Hypothalamus (tissue), 51 donors: ENCODE measurements around the gene DLGAP3.
A peak's percentile ranks its signal among the peaks of the same experiment; 100 is the strongest.

ENCODE experiments used
- DNase-seq, 51 donors: peaks; one replicate each; lab custom pipeline; 2025; lab: John Stamatoyannopoulos, UW

DLGAP3 gene

GRCh38 chr1:34870395-34870794 is 59.1 kb downstream of the DLGAP3 start:
- DNase-seq = peak in 25 of 51 donors; percentile 12 to 66 (median 36)

DNA sequence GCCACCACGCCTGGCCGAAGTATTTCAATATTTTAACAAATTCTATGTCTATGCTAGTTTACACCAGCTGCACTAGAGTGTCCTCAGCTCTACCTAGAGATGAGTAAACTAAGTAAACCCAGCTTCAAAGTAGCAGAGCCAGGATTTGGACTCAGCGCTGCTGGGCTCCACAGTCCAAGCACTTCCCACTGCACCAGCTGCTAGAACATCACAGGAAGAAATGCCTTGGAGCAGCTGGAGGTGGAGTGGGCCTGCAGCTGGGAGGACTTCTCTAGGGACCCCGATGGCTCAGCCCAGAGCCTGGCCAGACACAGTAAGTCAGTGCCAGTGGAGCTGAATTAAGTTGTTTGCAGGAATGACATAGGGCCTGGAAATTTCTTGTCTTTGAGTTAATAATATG is 59.7 kb downstream of the DLGAP3 start:
- DNase-seq = no peak

DNA sequence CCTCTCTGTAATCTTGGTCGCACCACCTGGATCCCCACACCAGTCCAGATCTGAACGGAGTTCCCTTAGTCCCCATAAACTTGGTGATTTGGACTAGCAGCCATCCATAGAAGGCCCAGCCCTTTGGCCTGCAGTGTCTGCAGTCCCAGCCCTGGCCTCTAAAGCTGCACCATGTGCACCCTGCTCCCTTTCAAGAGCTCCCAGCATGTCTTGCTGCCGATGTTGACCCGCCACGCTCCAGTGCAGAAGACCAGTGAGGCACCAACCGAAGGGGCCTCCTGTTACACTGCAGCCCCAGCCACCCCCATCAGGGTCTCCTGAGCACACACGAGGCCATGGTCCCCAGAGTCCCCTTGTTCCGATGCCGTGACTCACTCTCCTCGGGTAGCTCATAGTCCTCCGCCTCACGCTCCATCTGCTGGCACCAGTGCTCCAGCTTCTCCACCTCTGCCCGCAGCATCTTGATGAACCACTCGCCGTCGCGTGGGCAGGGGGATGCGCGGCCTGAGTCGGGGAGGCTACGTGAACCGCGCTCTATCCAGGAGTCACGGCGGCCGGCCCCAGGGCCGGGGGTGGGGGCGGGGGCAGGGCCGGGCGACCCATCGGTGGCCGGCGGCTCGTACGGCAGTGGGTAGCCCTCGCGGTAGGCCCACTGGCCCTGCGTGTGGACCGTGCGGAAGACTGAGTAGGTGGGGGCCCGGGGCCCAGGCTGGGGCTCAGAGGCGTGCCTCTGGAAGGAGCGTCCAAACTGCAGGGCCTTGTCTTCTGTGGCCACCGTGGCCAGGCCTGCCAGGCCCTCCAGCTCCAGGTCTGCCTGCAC is 61.0 kb downstream of the DLGAP3 start:
- DNase-seq = no peak

GRCh38 chr1:34867415-34867814 is 62.0 kb downstream of the DLGAP3 start:
- DNase-seq = peak in 2 of 51 donors; percentile 11 to 19

DNA sequence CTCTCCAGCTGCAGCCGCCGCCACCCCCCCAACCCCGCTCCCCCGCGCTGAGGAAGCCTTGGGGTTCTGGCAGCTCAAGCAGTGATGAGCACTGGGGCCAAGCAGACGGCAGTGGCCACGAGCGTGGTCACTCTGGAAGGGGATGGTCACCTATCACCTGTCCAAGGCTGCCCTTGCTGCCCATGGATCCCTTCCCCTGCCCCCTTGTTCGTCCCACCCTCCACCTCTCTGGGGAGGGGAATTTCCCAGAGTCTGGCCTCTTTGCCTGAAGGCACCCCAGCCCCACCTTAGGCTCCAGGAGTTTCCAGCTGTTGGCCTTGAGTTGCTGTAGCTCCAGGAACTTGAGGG is 62.7 kb downstream of the DLGAP3 start:
- DNase-seq = no peak

DNA sequence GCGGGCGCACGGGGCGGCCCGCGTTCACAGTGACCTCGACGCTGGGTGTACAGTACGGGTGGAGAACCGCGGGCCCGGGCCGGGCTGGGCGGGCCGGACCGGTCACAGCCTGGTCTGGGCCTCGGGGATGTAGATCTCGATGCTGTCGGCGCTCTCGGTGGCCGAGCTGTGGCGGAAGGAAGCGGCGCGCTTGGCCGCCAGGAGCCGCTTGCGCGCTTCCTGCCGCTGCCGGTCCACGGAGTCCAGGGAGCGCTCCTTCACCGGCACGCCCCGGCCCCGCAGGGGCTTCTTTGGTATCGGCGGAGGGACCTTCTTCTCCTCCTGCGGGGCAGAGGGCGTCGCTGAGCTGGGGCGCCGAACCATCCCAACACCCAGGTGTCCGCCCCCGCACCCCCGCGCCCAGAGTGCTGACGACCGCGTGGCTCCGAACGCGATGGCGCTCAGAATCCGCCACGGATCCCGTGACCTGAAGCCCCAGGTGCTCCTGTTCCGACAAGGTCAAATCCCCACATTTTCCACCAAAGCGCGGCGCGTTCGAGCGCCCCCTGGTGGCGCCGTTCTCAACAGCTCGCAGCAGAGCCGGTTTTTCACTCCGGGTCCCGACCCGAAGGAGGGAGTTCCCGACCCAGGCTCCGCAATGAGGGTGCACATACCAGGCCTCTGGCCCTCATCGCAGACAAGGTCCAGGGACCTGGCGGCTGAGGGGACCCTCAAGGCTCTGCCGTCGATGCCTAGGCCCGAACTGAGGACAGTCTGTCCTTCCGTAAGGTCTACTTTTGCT is 63.3 kb downstream of the DLGAP3 start:
- DNase-seq = peak in 48 of 51 donors; percentile 10 to 85 (median 62)

- DNase-seq = no peak
These were observed 63.9 kb downstream of the DLGAP3 start for GRCh38 chr1:34865573-34865972.

- no peak for DNase-seq
These were observed 64.7 kb downstream of the DLGAP3 start for GRCh38 chr1:34864759-34865158.

DNA sequence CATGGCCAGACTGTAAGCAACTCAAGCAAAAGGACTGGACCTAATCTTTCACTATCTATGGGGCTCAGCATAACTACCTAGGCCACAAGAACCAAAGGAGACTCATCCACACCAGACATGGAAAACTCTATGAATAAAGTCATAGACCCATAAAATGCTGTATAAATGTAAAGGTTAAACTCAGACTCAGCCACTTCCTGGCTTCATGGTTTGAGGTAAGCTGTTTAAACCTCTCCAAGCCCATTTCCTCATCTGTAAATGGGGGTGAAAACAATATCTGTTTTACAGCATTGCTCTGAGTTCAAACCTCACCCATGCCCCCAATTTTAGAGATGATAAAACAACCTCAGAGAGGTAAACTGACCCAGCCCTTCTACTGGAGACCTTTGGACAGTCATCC is 65.9 kb downstream of the DLGAP3 start:
- DNase-seq = no peak

- peak; percentile 46 to 95 (median 89) for DNase-seq
These were observed 69.8 kb downstream of the DLGAP3 start, which contains the start of gene SMIM12 for GRCh38 chr1:34859446-34860200. TSS of gene SMIM12 (minus strand) at chr1:34859749. CDS start at chr1:34855977, 3,772 bp downstream.

DNA sequence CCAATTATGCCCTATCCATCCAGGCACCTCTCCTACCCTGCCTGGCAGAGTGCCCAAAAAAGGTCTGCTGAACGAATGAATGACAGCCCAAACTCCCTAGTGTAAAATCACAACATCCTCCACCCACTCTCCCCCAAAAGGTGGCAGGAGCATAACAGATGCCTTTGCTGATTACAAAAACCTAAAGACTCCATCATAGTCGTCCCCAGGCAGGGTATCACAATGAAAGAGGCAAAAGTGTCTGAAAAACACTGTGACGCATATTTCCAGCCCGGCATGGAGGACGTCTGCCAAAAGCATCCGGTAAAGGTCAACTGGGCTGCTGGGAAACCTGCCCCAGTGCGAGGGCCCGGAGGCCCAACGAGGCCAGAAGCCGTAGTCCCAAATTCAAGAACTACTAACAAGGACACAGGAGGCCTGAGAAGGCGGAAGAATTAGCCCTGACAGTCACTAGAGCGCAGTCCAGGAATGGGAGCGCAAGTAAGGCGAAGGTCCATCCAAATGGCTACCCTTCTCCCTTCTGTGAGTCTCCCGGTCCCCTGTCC is 70.5 kb downstream of the DLGAP3 start:
- DNase-seq = peak in 7 of 51 donors; percentile 13 to 49 (median 38)

DNA sequence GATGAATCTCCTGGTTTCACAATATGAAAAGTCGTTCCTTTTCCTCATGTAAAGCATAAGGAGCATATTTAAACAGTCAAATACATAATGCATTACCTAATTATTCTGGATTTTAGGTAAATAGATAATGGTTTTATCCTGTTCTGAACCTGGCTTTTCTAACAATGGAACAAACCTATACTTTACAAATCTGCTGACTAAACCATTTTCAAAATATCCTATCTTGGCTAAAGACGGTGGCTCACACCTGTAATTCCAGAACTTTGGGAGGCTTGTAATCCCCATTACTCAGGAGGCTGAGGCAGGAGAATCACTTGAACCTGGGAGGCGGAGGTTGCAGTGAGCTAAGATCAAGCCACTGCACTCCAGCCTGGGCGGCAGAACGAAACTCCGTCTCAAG is 72.8 kb downstream of the DLGAP3 start:
- DNase-seq = no peak

DNA sequence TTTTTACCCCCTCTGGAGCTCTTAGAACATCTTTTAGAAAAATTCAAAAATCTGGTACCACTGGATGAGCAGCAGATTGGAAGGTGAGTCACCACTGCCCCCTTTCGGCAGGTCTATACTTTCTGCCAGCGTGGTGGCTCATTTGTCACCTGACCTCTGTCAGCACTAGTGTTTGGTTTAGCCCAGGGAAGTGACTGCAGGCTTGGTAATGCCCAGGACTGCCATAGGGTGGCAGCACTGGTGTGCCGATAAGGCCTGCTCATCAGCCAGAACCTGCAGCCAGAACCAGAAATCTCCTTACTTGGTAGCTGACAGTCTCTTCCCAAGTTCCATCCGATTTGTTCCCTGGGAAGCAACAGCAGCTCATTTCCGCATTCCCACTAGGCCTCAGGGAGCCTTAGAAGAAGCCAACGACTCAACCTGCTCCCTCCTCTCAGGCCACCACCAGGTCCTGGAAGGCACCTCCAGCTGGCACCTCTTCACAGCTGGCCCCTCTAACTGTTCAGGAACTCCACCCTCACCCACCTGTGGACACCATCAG is 76.7 kb downstream of the DLGAP3 start:
- DNase-seq = peak in 49 of 51 donors; percentile 5 to 90 (median 78)

DNA sequence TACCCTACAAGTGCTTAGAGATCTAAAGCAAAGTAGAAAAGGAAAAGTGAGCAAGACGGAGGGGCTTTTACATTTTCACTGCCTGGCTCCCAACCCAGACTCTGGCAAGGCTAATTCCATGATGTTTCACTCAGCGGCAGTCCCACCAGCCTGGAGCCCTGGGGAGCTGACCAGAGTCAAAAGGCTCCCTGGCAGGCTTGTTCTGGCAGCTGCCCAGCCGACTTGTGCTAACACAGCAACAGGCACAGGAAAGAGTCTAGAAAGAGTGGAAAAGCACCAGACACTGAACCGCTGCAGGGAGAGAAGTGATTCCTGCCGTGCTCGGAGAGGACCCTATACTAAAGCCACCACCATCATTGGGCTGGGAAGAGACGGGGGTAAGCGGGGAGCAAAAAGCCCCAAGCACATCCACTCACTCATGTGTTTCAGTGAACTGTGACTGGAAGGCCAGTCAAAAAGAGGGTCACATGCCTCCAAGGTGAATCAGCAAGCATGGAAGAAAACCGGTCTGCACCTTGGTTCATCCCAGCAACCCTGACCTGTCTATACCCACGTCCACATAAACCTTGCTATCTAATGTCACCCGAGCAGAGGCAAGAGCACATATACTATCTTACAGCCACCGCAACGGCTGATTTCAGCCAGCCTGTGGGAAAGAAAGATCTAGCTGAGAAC is 77.9 kb downstream of the DLGAP3 start:
- DNase-seq = peak in 24 of 51 donors; percentile 2 to 67 (median 30)

DNA sequence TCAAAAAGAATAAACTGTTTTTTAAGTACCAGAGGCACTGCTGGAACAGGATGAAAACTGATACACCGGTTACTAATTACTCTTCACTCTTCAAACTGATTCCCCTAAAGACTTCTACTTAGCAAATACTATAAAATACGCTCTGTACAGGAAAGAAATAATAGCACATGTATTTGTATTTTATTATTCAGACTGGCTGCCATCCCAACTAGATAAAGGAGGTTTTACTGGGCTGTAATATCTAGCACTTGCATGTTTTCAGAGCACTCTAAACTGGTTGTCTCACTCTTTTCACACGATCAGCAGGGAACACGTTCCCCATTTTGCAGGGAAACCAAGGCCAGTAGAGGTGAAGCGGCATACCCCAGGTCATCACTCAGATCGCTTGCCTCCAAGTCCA is 79.1 kb downstream of the DLGAP3 start:
- no peak for DNase-seq

GRCh38 chr1:34847094-34847493 is 82.4 kb downstream of the DLGAP3 start:
- DNase-seq = no peak

- no peak for DNase-seq
These were observed 83.2 kb downstream of the DLGAP3 start for GRCh38 chr1:34846265-34846664.

- no peak for DNase-seq
These were observed 84.1 kb downstream of the DLGAP3 start for GRCh38 chr1:34845131-34845901.

DNA sequence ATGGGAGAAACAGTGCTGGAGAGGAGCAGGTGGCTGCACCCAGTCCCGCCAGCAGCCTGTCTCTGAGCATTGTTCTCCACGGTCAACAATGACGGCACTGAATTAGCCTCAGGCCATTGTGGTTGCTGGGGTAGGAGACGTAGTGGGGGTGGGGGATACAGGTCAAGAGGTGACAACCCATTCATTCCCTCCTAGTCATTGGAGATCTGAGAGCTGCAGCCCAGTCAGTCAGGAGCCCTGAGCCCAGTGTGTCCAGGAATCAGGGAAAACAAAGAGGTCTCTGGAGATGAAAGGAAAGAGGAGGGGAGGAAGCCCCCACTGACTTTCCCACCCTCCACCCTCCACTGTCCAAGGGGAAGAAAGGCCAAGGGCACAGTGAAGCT is 85.2 kb downstream of the DLGAP3 start:
- peak in 8 of 51 donors; percentile 5 to 32 (median 22) for DNase-seq
